Measurements from ENCODE around the gene AGFG1. TPM values are rescaled to one million over a fixed set of nuclear protein-coding genes. Genes with fewer than 3 reads are reported as not detected.

The AGFG1 gene
- total RNA-seq (2012; rRNA removed): 58.8 and 82.3 TPM in 2 replicates

GRCh38 chr2:227471924-227472264, at the start of gene AGFG1:
AGFG1 (plus strand) TSS chr2:227472156; CDS start chr2:227472422, 266 bp downstream.
- no peaks in the 10 kb centered on the region for H3K9me3 ChIP-seq (replicated peaks; ENCODE audit: low read length)

GRCh38 chr2:227423656-227424499, 48.1 kb upstream of the AGFG1 start:
- no peaks in the 10 kb centered on the region for H3K36me3 ChIP-seq (ENCODE audit: insufficient read depth, low read length)
- no peaks in the 10 kb centered on the region for H3K9me3 ChIP-seq (replicated peaks; ENCODE audit: low read length)
- no peak overlapping the region for H3K4me2 ChIP-seq (ENCODE audit: low read length)
- H3K27me3 ChIP-seq (ENCODE audit: control insufficient read depth, insufficient read depth, low read length): no peaks in the 10 kb centered on the region
- no peaks in the 10 kb centered on the region for H3K4me1 ChIP-seq (ENCODE audit: control insufficient read depth, insufficient read depth, low read length)
- no peak overlapping the region for H3K9ac ChIP-seq (ENCODE audit: low read depth, low read length)
- no peak overlapping the region for H3K4me3 ChIP-seq (ENCODE audit: low read length)

More at GRCh38 chr2:227471924-227472264, at the start of gene AGFG1:
- H3K4me2 ChIP-seq (ENCODE audit: low read length): peak within 1 kb of the TSS; percentile 88
- peak within 1 kb of the TSS; percentile 95 for H3K9ac ChIP-seq (ENCODE audit: low read depth, low read length)
- H3K4me3 ChIP-seq (ENCODE audit: low read length): peak within 1 kb of the TSS; percentile 99
- H3K36me3 ChIP-seq (ENCODE audit: insufficient read depth, low read length): no peaks in the 10 kb centered on the region
- H3K4me1 ChIP-seq (ENCODE audit: control insufficient read depth, insufficient read depth, low read length): peaks cover 19% of the 10 kb centered on the region
- no peaks in the 10 kb centered on the region for H3K27me3 ChIP-seq (ENCODE audit: control insufficient read depth, insufficient read depth, low read length)

- Histone ChIP-seq H3K4me2 (ENCODE audit: low read length) (no peak overlapping the region), H3K9ac (ENCODE audit: low read depth, low read length) (no peak overlapping the region), H3K4me3 (ENCODE audit: low read length) (no peak overlapping the region), H3K36me3 (ENCODE audit: insufficient read depth, low read length) (no peaks in the 10 kb centered on the region), H3K27me3 (ENCODE audit: control insufficient read depth, insufficient read depth, low read length) (no peaks in the 10 kb centered on the region), H3K9me3 (replicated peaks; ENCODE audit: low read length) (no peaks in the 10 kb centered on the region), H3K4me1 (ENCODE audit: control insufficient read depth, insufficient read depth, low read length) (no peaks in the 10 kb centered on the region)
These were observed 43.1 kb upstream of the AGFG1 start for GRCh38 chr2:227428731-227429285.

- no peaks in the 10 kb centered on the region for H3K27me3 ChIP-seq (ENCODE audit: control insufficient read depth, insufficient read depth, low read length)
- H3K4me3 ChIP-seq (ENCODE audit: low read length): no peak overlapping the region
- H3K4me2 ChIP-seq (ENCODE audit: low read length): no peak overlapping the region
- no peak overlapping the region for H3K9ac ChIP-seq (ENCODE audit: low read depth, low read length)
- no peaks in the 10 kb centered on the region for H3K36me3 ChIP-seq (ENCODE audit: insufficient read depth, low read length)
- H3K9me3 ChIP-seq (replicated peaks; ENCODE audit: low read length): no peaks in the 10 kb centered on the region
- no peaks in the 10 kb centered on the region for H3K4me1 ChIP-seq (ENCODE audit: control insufficient read depth, insufficient read depth, low read length)
These were observed 41.3 kb upstream of the AGFG1 start for GRCh38 chr2:227430639-227431038.

GRCh38 chr2:227433171-227433570, 38.8 kb upstream of the AGFG1 start:
- Histone ChIP-seq H3K4me1 (ENCODE audit: control insufficient read depth, insufficient read depth, low read length) (no peaks in the 10 kb centered on the region), H3K4me2 (ENCODE audit: low read length) (no peak overlapping the region), H3K9me3 (replicated peaks; ENCODE audit: low read length) (no peaks in the 10 kb centered on the region)

GRCh38 chr2:227436436-227437174, 35.4 kb upstream of the AGFG1 start:
- Histone ChIP-seq H3K9ac (ENCODE audit: low read depth, low read length) (no peak overlapping the region), H3K27me3 (ENCODE audit: control insufficient read depth, insufficient read depth, low read length) (no peaks in the 10 kb centered on the region), H3K36me3 (ENCODE audit: insufficient read depth, low read length) (no peaks in the 10 kb centered on the region), H3K4me2 (ENCODE audit: low read length) (no peak overlapping the region), H3K9me3 (replicated peaks; ENCODE audit: low read length) (no peaks in the 10 kb centered on the region), H3K4me3 (ENCODE audit: low read length) (no peak overlapping the region), H3K4me1 (ENCODE audit: control insufficient read depth, insufficient read depth, low read length) (no peaks in the 10 kb centered on the region)

More at GRCh38 chr2:227433171-227433570, 38.8 kb upstream of the AGFG1 start:
- no peak overlapping the region for H3K9ac ChIP-seq (ENCODE audit: low read depth, low read length)
- no peaks in the 10 kb centered on the region for H3K36me3 ChIP-seq (ENCODE audit: insufficient read depth, low read length)
- H3K27me3 ChIP-seq (ENCODE audit: control insufficient read depth, insufficient read depth, low read length): no peaks in the 10 kb centered on the region
- no peak overlapping the region for H3K4me3 ChIP-seq (ENCODE audit: low read length)

GRCh38 chr2:227439214-227439613, 32.7 kb upstream of the AGFG1 start:
- H3K27me3 ChIP-seq (ENCODE audit: control insufficient read depth, insufficient read depth, low read length): no peaks in the 10 kb centered on the region

GRCh38 chr2:227442639-227443038, 29.3 kb upstream of the AGFG1 start:
- H3K4me1 ChIP-seq (ENCODE audit: control insufficient read depth, insufficient read depth, low read length): peaks cover 7% of the 10 kb centered on the region
- H3K9me3 ChIP-seq (replicated peaks; ENCODE audit: low read length): no peaks in the 10 kb centered on the region
- H3K4me3 ChIP-seq (ENCODE audit: low read length): no peak overlapping the region
- no peaks in the 10 kb centered on the region for H3K27me3 ChIP-seq (ENCODE audit: control insufficient read depth, insufficient read depth, low read length)
- H3K36me3 ChIP-seq (ENCODE audit: insufficient read depth, low read length): no peaks in the 10 kb centered on the region
- H3K4me2 ChIP-seq (ENCODE audit: low read length): no peak overlapping the region
- no peak overlapping the region for H3K9ac ChIP-seq (ENCODE audit: low read depth, low read length)

More at GRCh38 chr2:227439214-227439613, 32.7 kb upstream of the AGFG1 start:
- H3K4me3 ChIP-seq (ENCODE audit: low read length): no peak overlapping the region
- no peak overlapping the region for H3K4me2 ChIP-seq (ENCODE audit: low read length)
- H3K4me1 ChIP-seq (ENCODE audit: control insufficient read depth, insufficient read depth, low read length): no peaks in the 10 kb centered on the region
- H3K36me3 ChIP-seq (ENCODE audit: insufficient read depth, low read length): no peaks in the 10 kb centered on the region
- H3K9ac ChIP-seq (ENCODE audit: low read depth, low read length): no peak overlapping the region
- H3K9me3 ChIP-seq (replicated peaks; ENCODE audit: low read length): no peaks in the 10 kb centered on the region

- H3K27me3 ChIP-seq (ENCODE audit: control insufficient read depth, insufficient read depth, low read length): no peaks in the 10 kb centered on the region
- no peaks in the 10 kb centered on the region for H3K36me3 ChIP-seq (ENCODE audit: insufficient read depth, low read length)
- no peak overlapping the region for H3K4me2 ChIP-seq (ENCODE audit: low read length)
- H3K9ac ChIP-seq (ENCODE audit: low read depth, low read length): no peak overlapping the region
- H3K4me1 ChIP-seq (ENCODE audit: control insufficient read depth, insufficient read depth, low read length): peaks cover 14% of the 10 kb centered on the region
- no peak overlapping the region for H3K4me3 ChIP-seq (ENCODE audit: low read length)
- H3K9me3 ChIP-seq (replicated peaks; ENCODE audit: low read length): no peaks in the 10 kb centered on the region
These were observed 27.9 kb upstream of the AGFG1 start for GRCh38 chr2:227443889-227444568.

- Histone ChIP-seq H3K27me3 (ENCODE audit: control insufficient read depth, insufficient read depth, low read length) (no peaks in the 10 kb centered on the region), H3K4me1 (ENCODE audit: control insufficient read depth, insufficient read depth, low read length) (peaks cover 14% of the 10 kb centered on the region), H3K9ac (ENCODE audit: low read depth, low read length) (peak overlapping the region; percentile 22), H3K4me2 (ENCODE audit: low read length) (peak overlapping the region; percentile 51), H3K36me3 (ENCODE audit: insufficient read depth, low read length) (no peaks in the 10 kb centered on the region), H3K9me3 (replicated peaks; ENCODE audit: low read length) (no peaks in the 10 kb centered on the region), H3K4me3 (ENCODE audit: low read length) (peak overlapping the region; percentile 11)
These were observed 24.4 kb upstream of the AGFG1 start for GRCh38 chr2:227447606-227448005.

- Histone ChIP-seq H3K36me3 (ENCODE audit: insufficient read depth, low read length) (no peaks in the 10 kb centered on the region), H3K27me3 (ENCODE audit: control insufficient read depth, insufficient read depth, low read length) (no peaks in the 10 kb centered on the region), H3K4me2 (ENCODE audit: low read length) (no peak overlapping the region), H3K4me3 (ENCODE audit: low read length) (no peak overlapping the region), H3K4me1 (ENCODE audit: control insufficient read depth, insufficient read depth, low read length) (peaks cover 14% of the 10 kb centered on the region), H3K9me3 (replicated peaks; ENCODE audit: low read length) (no peaks in the 10 kb centered on the region), H3K9ac (ENCODE audit: low read depth, low read length) (no peak overlapping the region)
These were observed 21.6 kb upstream of the AGFG1 start for GRCh38 chr2:227450311-227450841.
